Type B pancreatic cell (in vitro differentiated cells): ENCODE data around the gene IKBKE. TPM values are rescaled to one million over a fixed set of nuclear protein-coding genes. Genes with fewer than 3 reads are reported as not detected.

Experiments
- DNase-seq: peaks from one replicate; pipeline ENCODE4 v3.0.0; 2021; ENCODE audit warnings: mixed read lengths; ENCODE audit not compliant: unreplicated experiment; ENCODE audit errors: extremely low spot score
- H3K27ac Mint-ChIP-seq: 2 replicates; pipeline ENCODE4 v1.8.0; 2021; ENCODE audit warnings: mild to moderate bottlenecking, mixed read lengths
- H3K27me3 Mint-ChIP-seq: 2 replicates; pipeline ENCODE4 v1.8.0; 2021; ENCODE audit warnings: mixed read lengths
- H3K36me3 Mint-ChIP-seq: 2 replicates; pipeline ENCODE4 v1.8.0; 2021; ENCODE audit warnings: mixed read lengths
- H3K4me1 Mint-ChIP-seq: one replicate; pipeline ENCODE4 v1.8.0; 2021; ENCODE audit warnings: mixed read lengths; ENCODE audit not compliant: unreplicated experiment
- H3K4me3 Mint-ChIP-seq: 2 replicates; pipeline ENCODE4 v1.8.0; 2021; ENCODE audit warnings: mild to moderate bottlenecking, mixed read lengths
- H3K9me3 Mint-ChIP-seq: 2 replicates; pipeline ENCODE4 v1.8.0; 2021; ENCODE audit warnings: mixed read lengths
- CTCF ChIP-seq: fragments of 200-600 bp; sonication (generic); conservative IDR thresholded peaks from 2 replicates; pipeline ENCODE4 v1.5.0; 2021; ENCODE audit warnings: antibody characterized with exemption, mild to moderate bottlenecking
- total RNA-seq: library from RNA; stranded (reverse); gene quantifications from 2 replicates; pipeline ENCODE4 v1.2.1, GENCODE V29; 2021; ENCODE audit warnings: low replicate concordance

IKBKE gene
- total RNA-seq, 1 donor from 2014 or later = 10.7 TPM

GRCh38 chr1:206447792-206448191 lies 22.5 kb upstream of the IKBKE start:
- Mint-ChIP-seq H3K4me1 (peaks cover 35% of the 10 kb centered on the region), H3K9me3 (no peaks in the 10 kb centered on the region), H3K27ac (no peak overlapping the region), H3K27me3 (no peaks in the 10 kb centered on the region), H3K36me3 (peaks cover 57% of the 10 kb centered on the region), H3K4me3 (no peak overlapping the region)
- no peak for DNase-seq
- no peak for TF ChIP-seq CTCF

- TF ChIP-seq CTCF = no peak
- Mint-ChIP-seq H3K27me3 (no peaks in the 10 kb centered on the region), H3K4me3 (no peak overlapping the region), H3K27ac (no peak overlapping the region), H3K36me3 (peaks cover 58% of the 10 kb centered on the region), H3K4me1 (peaks cover 35% of the 10 kb centered on the region), H3K9me3 (no peaks in the 10 kb centered on the region)
- no peak for DNase-seq
Measured at GRCh38 chr1:206448471-206448870, 21.8 kb upstream of the IKBKE start.

GRCh38 chr1:206449565-206449964 lies 20.7 kb upstream of the IKBKE start:
- DNase-seq = no peak
- no peak for TF ChIP-seq CTCF
- no peaks in the 10 kb centered on the region for H3K9me3 Mint-ChIP-seq
- no peaks in the 10 kb centered on the region for H3K27me3 Mint-ChIP-seq
- peaks cover 38% of the 10 kb centered on the region for H3K4me1 Mint-ChIP-seq
- no peak overlapping the region for H3K27ac Mint-ChIP-seq
- peaks cover 57% of the 10 kb centered on the region for H3K36me3 Mint-ChIP-seq
- H3K4me3 Mint-ChIP-seq = no peak overlapping the region

- Mint-ChIP-seq H3K9me3 (no peaks in the 10 kb centered on the region), H3K27me3 (no peaks in the 10 kb centered on the region), H3K36me3 (peaks cover 52% of the 10 kb centered on the region), H3K4me1 (peaks cover 45% of the 10 kb centered on the region), H3K4me3 (no peak overlapping the region), H3K27ac (no peak overlapping the region)
- no peak for TF ChIP-seq CTCF
- no peak for DNase-seq
Measured at GRCh38 chr1:206450281-206450680, 20.0 kb upstream of the IKBKE start.

GRCh38 chr1:206451134-206451686 lies 19.1 kb upstream of the IKBKE start:
- no peak overlapping the region for H3K27ac Mint-ChIP-seq
- no peak for TF ChIP-seq CTCF
- no peak for DNase-seq
- H3K36me3 Mint-ChIP-seq = peaks cover 48% of the 10 kb centered on the region
- peaks cover 54% of the 10 kb centered on the region for H3K4me1 Mint-ChIP-seq
- no peak overlapping the region for H3K4me3 Mint-ChIP-seq
- H3K9me3 Mint-ChIP-seq = no peaks in the 10 kb centered on the region
- H3K27me3 Mint-ChIP-seq = no peaks in the 10 kb centered on the region

GRCh38 chr1:206453111-206453510 lies 17.2 kb upstream of the IKBKE start:
- TF ChIP-seq CTCF = no peak
- Mint-ChIP-seq H3K36me3 (peaks cover 44% of the 10 kb centered on the region), H3K4me1 (peaks cover 50% of the 10 kb centered on the region), H3K4me3 (no peak overlapping the region), H3K27ac (no peak overlapping the region), H3K9me3 (peaks cover 4% of the 10 kb centered on the region), H3K27me3 (no peaks in the 10 kb centered on the region)
- DNase-seq = no peak
